Fibroblast of the conjunctiva (primary cell): ENCODE results near the gene TNIK.
"Not testable (repeated sequence)": the region's sequence is repeated elsewhere in the genome, so short reads cannot be mapped to it uniquely, and the experiment has no call there.

ENCODE experiments used
- DNase-seq: peaks from one replicate; pipeline ENCODE4 v3.0.0-alpha.2; 2010; ENCODE audit warnings: low read depth

Gene TNIK

DNA sequence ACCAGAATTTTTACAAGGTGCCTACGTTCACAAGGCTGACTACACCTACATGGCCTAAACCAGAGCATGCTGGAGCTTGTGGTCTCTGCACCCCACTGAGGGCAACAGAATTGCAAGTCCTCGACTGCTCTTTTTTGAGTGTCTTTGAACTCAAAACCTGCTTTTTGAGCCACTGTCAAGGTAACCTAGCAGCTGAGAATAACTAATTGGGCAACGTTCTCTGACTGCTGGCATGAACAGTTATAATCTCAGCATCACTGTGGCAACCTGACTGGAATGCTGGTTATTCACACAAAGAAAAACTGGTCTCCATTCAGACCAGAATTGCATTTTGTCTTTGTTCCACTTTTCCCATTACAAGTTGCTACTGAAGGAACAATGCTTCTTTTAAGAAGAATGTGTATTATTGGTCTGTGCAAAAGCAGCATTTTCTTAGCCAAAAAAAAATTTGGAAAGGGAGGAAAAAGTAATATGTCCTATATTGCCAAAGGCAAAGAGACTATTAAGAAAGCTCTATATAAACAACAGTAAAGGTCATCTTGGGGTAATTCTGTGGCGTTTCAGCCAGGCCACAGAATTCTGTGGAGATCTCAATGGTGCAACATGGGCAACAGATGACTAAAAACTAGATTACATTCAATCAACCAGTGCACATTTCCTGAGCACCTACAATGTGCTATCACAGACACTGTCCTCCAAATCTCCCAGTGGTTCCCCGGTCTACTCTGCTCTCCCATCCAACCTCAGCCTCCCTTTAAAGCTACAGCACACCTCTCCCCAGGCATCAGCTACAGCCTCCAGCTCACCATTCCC, 76.8 kb downstream of the TNIK start:
- DNase-seq, result peak; percentile 13

- not testable (repeated sequence) for DNase-seq
Measured at GRCh38 chr3:171382347-171382746, 77.9 kb downstream of the TNIK start.

DNA sequence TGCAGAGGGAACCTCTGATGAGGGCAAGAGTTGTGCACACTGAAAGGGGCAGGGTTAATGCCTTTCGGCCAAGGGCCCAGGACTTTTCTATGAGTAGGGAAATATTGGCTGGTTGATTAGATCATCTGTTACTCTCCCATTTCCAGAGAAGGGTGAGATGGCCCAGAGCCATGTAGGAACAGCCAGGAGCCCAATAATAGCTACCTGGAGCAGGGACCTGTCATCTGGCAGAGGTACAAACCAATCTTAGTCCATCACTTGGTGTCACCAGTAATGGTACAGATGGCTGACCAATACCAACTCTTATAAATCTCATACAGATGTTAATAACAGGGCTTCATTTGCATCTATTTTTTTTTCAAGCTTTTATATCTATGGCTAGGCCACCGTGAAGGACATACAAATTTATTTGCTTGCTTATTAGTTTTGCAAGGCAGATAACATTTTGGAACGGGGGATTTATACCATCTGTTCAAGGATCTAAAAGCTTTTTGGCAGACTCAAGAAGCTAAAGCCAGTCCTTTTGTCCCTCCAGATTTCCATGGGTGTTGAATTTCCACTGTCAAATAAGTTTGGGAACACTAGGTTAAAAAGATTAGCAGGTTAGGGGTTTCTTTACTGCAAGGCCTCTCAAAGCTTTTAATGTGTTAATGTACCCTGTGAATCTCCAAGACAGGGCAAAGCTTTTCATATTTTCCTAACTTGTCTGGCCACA, 79.3 kb downstream of the TNIK start:
- DNase-seq, result no peak

DNA sequence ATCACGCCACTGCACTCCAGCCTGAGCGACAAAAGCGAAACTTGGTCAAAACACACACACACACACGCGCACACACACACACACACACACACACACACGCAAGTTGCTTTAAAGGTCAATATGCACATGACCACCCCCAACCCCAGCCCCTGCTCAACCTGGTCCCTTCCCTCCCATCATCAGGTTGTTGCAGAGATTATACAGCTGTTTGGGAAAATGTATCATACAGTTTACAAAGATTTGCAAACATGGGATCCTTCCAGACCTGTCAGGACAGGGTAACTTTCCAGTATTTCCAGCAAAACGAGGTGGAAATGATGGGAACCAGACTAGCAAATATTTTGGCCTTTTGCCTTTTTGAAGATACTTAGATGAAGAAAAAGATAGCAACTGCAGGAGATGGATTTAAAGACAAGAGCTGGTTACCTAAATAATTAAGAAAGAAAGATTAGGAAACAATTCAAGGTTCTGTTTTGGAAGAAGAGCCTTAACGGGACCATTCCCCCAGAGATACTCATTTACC, 80.2 kb downstream of the TNIK start:
- no peak for DNase-seq

DNA sequence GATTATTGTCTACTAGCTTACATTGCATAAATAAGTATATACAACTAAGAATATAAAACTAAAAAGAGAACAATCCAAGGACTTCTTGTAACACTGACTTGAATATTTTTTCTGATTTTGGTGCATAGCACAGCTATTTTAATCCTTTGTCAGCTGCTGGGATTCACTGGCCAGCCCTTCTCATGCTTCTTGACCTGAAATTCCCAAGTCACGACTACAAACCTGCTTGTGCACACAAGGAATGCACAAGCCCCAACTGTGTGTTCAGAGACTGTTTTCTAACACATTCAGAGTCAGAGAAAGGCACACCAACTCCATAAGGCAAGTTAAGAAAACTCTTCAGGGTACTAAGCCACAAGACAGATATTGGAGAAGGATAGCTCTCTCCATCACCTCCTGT, 80.9 kb downstream of the TNIK start:
- no peak for DNase-seq

- DNase-seq, result no peak
Measured at GRCh38 chr3:171378586-171378985, 81.6 kb downstream of the TNIK start.

GRCh38 chr3:171377859-171378258, 82.3 kb downstream of the TNIK start:
- no peak for DNase-seq

DNA sequence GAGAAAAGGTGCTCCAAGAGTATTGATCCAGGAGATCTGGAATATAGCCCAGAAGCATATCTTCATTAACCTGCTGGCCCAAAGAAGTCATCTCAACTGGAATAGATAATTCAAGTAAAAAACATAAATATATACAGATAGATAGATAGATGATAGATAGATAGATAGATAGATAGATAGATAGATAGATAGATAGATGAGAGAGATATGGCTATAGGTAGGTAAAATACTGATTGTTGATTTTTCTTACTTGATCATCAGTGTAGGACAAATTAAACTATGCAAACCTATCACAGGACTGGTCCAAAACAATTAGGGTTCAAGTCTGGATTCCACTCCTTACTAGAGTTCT, 83.6 kb downstream of the TNIK start:
- no peak for DNase-seq

GRCh38 chr3:171375666-171376595, 84.3 kb downstream of the TNIK start:
- DNase-seq, result no peak

- DNase-seq, result no peak
Measured at GRCh38 chr3:171374661-171375285, 85.4 kb downstream of the TNIK start.

DNA sequence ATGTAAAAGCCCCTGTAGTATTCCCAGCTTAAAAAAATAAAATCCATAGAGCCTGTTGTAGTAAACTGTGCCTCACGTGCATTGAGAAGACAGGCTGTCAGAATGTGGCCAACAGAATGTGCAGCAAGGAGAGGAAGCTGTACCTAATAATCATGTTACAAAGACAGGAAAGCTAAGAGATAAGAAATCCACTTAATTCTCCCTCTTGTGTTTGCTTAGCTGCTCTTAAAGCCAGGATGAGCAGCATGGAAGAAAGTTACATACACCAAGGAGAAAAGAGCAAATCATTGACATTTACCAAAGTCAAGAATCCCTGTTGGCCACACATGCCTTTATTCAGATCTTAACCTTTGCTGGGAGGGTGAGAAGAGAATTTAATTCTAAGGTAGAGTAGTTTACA, 85.9 kb downstream of the TNIK start:
- no peak for DNase-seq

DNA sequence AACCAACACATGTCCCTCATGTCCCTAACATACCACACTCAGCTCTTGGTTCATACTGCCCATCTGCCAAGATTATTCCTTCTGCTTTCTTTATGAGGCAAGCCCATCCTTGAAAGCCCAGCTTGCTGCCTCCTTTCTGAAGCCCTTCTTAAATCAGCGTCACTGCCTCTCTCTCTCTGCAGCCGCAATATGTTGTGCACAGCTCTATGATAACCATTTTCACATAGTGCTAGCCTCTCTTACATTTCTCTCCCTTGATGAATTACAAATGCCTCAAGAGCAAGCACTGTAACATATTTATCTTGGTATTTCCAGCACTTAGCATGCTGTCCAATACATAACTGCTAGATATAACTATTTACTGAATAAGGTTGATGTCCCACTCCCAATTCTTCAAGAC, 86.5 kb downstream of the TNIK start:
- no peak for DNase-seq

DNA sequence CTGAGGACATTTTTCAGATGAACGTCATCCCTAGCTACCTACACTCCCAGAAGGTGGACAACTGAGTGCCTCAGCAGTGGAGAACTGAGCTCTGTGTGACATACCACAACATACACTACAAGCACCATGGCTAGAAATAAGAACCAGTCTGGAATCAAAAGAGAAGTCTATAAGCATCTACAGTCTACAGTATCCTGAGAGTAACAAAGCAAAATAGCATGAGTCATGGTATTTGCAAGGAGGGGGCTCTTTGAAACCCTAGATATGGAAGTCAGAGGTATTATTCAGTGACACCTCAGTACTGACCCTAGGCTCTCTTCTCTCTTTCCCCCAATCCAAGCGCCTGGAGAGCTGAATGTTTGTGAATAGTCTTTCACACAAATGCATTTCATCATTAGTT, 87.5 kb downstream of the TNIK start:
- no peak for DNase-seq

GRCh38 chr3:171371354-171371753, 88.9 kb downstream of the TNIK start:
- DNase-seq, result no peak

DNA sequence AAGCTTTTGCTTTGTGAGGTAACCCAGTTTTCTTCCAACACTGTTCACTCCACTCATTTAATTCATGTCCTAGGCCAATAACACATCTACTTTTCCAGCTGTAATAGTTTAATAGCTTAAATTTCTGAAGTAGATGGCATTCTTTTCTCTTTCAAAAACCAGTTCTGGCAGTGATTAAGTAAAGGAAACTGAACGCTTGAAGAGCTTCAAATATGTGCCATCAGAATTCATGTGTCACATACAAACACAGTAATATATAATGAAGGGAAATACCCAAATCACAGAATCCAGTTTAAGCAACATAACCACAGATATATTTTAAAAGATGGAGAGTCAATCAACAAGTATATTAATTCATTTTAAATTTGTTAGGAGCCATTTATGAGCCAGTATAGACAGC, 91.0 kb downstream of the TNIK start:
- DNase-seq, result no peak

- DNase-seq, result not testable (repeated sequence)
Measured at GRCh38 chr3:171366738-171367137, 93.5 kb downstream of the TNIK start.

DNA sequence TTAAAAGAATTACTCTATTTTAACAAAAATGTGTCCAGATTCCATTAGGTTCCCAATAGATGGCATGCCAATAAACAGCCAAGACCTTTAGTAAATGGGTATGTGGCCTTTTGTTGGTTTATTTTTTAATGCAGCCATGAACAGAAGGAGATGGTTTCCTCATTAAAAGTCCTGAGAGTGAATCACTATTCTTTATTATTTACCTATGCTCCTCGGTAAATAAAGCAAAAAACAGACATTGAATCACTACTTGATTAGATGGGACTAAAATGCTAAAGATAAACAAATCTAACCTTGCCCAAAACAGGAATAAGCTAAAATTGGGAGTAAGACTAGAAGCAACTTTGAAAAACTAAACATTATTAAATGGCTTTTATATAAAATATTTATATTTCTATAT, 94.2 kb downstream of the TNIK start:
- no peak for DNase-seq

DNA sequence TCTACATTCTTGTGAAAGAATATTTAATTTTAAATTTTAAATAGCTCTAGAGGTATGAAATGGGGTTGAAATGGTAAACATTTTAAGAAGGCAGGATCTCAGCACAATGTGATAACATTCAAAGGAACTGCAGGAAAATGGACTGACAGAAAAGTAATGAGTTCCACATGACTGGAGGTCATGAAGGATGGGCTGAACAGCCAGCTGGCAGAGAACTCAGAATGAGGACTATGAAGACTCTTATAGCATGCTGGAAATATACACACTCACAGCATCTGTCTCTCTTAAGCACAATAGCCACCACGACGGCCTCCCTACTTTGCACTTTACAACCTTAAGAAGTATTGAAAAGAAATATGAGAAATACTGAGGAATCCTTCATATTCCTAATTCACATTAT, 94.7 kb downstream of the TNIK start:
- DNase-seq, result peak; percentile 26

GRCh38 chr3:171364500-171364899, 95.7 kb downstream of the TNIK start:
- no peak for DNase-seq

- DNase-seq, result no peak
Measured at GRCh38 chr3:171363202-171363601, 97.0 kb downstream of the TNIK start.

GRCh38 chr3:171362575-171362974, 97.6 kb downstream of the TNIK start:
- no peak for DNase-seq

DNA sequence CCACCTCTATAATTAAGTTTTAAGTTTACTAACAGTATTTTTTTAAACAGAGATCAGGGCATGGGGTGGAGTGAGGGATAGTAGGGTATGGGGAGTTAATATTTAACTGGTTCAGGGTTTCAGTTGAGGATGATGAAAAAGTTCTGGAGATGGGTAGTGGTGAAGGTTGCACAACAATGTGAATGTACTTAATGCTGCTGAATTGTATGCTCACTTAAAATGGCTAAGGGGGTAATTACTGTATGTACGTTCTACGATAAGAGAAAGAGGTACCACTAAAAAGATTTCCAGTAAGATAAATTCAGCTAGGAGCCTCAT, 101.4 kb downstream of the TNIK start:
- DNase-seq, result no peak
